NCI-H748 (cell line): ENCODE measurements around the gene RHBG.

Experiments used
- DNase-seq: peaks from one replicate; lab custom pipeline; 2025; ENCODE audit not compliant: unreplicated experiment; lab: John Stamatoyannopoulos, UW

RHBG gene

GRCh38 chr1:156422602-156423091, 53.6 kb downstream of the RHBG start:
- no peak for DNase-seq

- no peak for DNase-seq
Observed at GRCh38 chr1:156423422-156424352, 54.7 kb downstream of the RHBG start.

- no peak for DNase-seq
Observed at GRCh38 chr1:156424806-156425432, 55.9 kb downstream of the RHBG start.

- no peak for DNase-seq
Observed at GRCh38 chr1:156425943-156426342, 56.9 kb downstream of the RHBG start.

GRCh38 chr1:156427957-156428356, 58.9 kb downstream of the RHBG start:
- no peak for DNase-seq

- no peak for DNase-seq
Observed at GRCh38 chr1:156428746-156429288, 59.8 kb downstream of the RHBG start.

GRCh38 chr1:156429313-156430060, 60.5 kb downstream of the RHBG start:
- DNase-seq = peak; percentile 8

- no peak for DNase-seq
Observed at GRCh38 chr1:156430303-156430702, 61.3 kb downstream of the RHBG start.

GRCh38 chr1:156430866-156431265, 61.9 kb downstream of the RHBG start:
- no peak for DNase-seq

DNA sequence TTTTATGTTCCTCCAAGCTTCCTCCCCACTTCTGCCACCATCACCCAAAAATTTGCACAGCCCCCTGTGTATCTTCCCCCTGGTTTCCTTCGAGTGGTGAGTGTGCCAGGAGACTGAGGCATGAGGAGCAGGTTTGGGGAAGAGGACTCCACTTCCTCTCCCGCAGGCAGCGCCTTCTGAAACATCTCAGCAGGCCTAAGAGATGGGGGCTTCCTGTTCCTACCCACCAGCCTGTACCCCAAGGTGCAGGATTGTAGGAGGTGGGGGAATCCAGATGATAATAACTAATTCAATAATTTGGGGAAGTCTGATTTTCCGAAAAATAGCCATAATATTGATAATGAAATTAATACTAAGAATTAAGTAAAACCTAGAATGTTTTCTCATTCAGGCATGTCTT, 62.4 kb downstream of the RHBG start:
- DNase-seq = no peak

DNA sequence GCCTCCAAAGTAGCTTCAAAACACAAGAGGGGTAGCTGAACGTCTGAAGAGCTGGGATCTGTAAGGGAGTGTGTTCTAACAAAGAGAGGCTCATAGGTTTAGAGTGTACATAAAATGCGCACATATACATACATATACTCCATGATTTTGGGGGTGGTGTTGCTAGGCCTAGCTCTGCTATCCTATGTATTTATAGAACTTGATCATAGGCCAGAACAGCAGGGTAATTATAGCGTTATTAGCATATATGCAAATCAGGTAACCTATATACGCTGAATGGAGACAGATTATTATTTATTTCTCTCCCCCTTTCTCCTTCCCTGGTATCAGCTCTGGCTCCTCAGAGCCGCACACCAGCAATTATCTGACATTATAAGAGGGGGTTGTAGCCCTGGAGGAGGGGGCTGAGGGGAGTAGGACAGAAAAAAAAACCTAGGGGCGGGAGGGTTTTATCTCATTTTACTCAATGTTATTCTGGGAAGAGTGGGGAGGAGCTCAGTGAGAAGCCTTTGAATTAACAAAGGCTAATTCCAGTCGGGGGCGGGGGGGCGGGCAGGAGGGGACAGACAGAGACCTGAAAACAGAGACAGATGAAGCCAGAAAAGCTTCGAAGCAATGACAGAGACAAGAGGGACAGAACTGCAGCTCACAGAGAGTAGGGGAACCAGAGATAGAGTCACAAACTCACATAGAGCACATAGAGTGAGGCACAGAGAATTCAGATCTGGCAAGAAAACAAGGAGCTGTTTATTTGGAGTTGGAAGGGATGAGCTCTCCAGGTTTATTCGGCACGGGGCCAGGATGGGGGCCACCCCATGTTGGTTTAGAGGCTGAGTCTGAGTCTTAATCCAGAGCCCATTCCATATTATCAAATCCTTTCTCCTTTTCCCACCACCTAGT, 63.0 kb downstream of the RHBG start:
- DNase-seq = no peak

DNA sequence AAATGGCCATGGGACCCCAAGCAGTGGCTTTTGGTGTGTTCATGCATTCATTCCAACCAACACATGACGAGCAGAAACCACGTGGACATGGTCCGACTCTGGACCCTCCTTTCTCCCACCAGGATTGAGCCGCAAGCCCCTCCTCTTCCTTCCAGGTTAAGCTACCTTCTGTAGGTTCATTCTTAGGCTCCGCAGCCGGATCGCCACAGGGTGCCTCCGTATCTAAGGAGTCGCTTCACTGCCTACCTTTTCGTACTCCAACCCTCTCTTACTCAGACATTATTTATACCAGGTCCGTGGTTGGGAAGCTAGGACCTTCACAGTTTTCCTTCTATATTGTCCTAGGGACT, 63.6 kb downstream of the RHBG start:
- no peak for DNase-seq

DNA sequence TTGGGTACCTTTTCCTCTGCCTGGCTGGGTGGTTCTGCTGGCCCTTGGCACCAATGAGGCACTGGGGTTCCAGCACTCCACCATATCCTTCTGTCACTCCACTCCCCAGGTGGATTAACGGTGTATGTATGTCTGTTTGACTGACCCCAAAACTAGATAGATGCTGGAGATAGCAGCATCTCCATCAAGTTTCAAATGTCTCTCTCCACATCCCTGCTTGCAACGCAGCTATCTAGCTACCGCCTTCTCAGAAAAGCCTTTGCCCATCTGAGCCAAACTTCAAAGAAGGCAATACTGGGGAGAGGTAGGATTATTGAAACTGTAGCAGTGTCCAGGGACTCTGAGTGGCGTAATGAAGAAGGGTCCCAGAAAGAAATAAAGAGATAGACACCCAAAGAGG, 64.0 kb downstream of the RHBG start:
- no peak for DNase-seq

GRCh38 chr1:156433602-156434001, 64.6 kb downstream of the RHBG start:
- DNase-seq = no peak
